CD4-positive, alpha-beta T cell (primary cell): ENCODE data around the gene POLRMT. TPM values are rescaled to one million over a fixed set of nuclear protein-coding genes. Genes with fewer than 3 reads are reported as not detected.
A peak's percentile ranks its signal among the peaks of the same experiment; 100 is the strongest.

ENCODE experiments used
- ATAC-seq: fragments of 200-7000 bp; cut with Tn5 transposase; one replicate; pipeline ENCODE4 v1.10.0; 2022; ENCODE audit warnings: mild to moderate bottlenecking; ENCODE audit not compliant: poor library complexity
- CTCF ChIA-PET: fragments of 350-600 bp; sonication (Branson Sonifier 250); formaldehyde crosslinking; loops from one replicate; lab custom pipeline; 2021; ENCODE audit warnings: antibody characterized with exemption, inconsistent platforms; lab: Charles Lee
- POLR2A ChIA-PET: fragments of 350-600 bp; sonication (Branson Sonifier 250); formaldehyde crosslinking; loops from one replicate; lab custom pipeline; 2021; ENCODE audit warnings: antibody characterized with exemption, inconsistent platforms; lab: Charles Lee
- DNase-seq, 14 experiments: peaks; one replicate each; pipeline ENCODE4 v3.0.0-alpha.2; 2013 to 2020; ENCODE audit warnings: mixed read lengths in 2 of 14
- H3K27ac ChIP-seq, 2 donors: one replicate each; pipeline versions ENCODE4 v1.5.1 to v1.7.0; 2013; ENCODE audit warnings: low read length in 2 of 2, low read depth in 1 of 2, mild to moderate bottlenecking in 1 of 2
- H3K27me3 ChIP-seq, 2 experiments: 1 replicate in 1 of 2; 2 replicates in 1 of 2; pipeline versions ENCODE4 v1.6.1 to v1.7.0; 2013; ENCODE audit warnings: low read length in 2 of 2, control low read depth in 1 of 2, mild to moderate bottlenecking in 1 of 2, moderate library complexity in 1 of 2; ENCODE audit not compliant: insufficient read depth in 2 of 2, control insufficient read depth in 1 of 2
- H3K36me3 ChIP-seq: one replicate; pipeline ENCODE4 v1.6.1; 2013; ENCODE audit warnings: low read length, control low read depth; ENCODE audit not compliant: insufficient read depth
- H3K4me1 ChIP-seq: one replicate; pipeline ENCODE4 v1.6.1; 2013; ENCODE audit warnings: low read length, control low read depth; ENCODE audit not compliant: insufficient read depth
- H3K4me3 ChIP-seq: one replicate; pipeline ENCODE4 v1.5.1; 2013; ENCODE audit warnings: mild to moderate bottlenecking, low read length, moderate library complexity
- H3K9me3 ChIP-seq, 2 experiments: 1 replicate in 1 of 2; 2 replicates in 1 of 2; pipeline versions ENCODE4 v1.6.1 to v1.7.0; 2013; ENCODE audit warnings: low read length in 2 of 2, mild to moderate bottlenecking in 2 of 2, control low read depth in 1 of 2, moderate library complexity in 1 of 2; ENCODE audit not compliant: control insufficient read depth in 1 of 2, insufficient read depth in 1 of 2
- H3K27ac Mint-ChIP-seq: one replicate; pipeline ENCODE4 v1.8.0; 2020; ENCODE audit warnings: mixed read lengths
- H3K27me3 Mint-ChIP-seq: one replicate; pipeline ENCODE4 v1.8.0; 2021; ENCODE audit warnings: mixed read lengths
- H3K36me3 Mint-ChIP-seq: one replicate; pipeline ENCODE4 v1.8.0; 2021; ENCODE audit warnings: low read depth, mixed read lengths
- H3K4me1 Mint-ChIP-seq: one replicate; pipeline ENCODE4 v1.8.0; 2021; ENCODE audit warnings: low read depth, mixed read lengths
- H3K4me3 Mint-ChIP-seq: one replicate; pipeline ENCODE4 v1.8.0; 2020; ENCODE audit warnings: mild to moderate bottlenecking, mixed read lengths
- H3K9me3 Mint-ChIP-seq: one replicate; pipeline ENCODE4 v1.8.0; 2020; ENCODE audit warnings: mixed read lengths
- CTCF ChIP-seq: fragments of 200-600 bp; IDR thresholded peaks from one replicate; pipeline ENCODE4 v1.8.0; 2022; ENCODE audit warnings: antibody characterized with exemption, mild to moderate bottlenecking
- intact Hi-C, 2 experiments: fragments of 100-400 bp; cut with DNase I in 1 of 2; cut with micrococcal nuclease in 1 of 2; formaldehyde crosslinking; loops; one replicate each; pipeline versions ENCODE4 v1.15.1 to v1.9.0; 2023 to 2025; cut with DNase I, micrococcal nuclease
- total RNA-seq, 174 experiments: library from RNA in 2 of 174; stranded (reverse) in 2 of 174; gene quantifications; one replicate each; pipeline ENCODE4 v1.2.3 and lab custom pipeline; 2021 to 2026

The POLRMT gene
- total RNA-seq, 2 experiments from 2014 or later = 54.4 to 56.2 TPM

DNA sequence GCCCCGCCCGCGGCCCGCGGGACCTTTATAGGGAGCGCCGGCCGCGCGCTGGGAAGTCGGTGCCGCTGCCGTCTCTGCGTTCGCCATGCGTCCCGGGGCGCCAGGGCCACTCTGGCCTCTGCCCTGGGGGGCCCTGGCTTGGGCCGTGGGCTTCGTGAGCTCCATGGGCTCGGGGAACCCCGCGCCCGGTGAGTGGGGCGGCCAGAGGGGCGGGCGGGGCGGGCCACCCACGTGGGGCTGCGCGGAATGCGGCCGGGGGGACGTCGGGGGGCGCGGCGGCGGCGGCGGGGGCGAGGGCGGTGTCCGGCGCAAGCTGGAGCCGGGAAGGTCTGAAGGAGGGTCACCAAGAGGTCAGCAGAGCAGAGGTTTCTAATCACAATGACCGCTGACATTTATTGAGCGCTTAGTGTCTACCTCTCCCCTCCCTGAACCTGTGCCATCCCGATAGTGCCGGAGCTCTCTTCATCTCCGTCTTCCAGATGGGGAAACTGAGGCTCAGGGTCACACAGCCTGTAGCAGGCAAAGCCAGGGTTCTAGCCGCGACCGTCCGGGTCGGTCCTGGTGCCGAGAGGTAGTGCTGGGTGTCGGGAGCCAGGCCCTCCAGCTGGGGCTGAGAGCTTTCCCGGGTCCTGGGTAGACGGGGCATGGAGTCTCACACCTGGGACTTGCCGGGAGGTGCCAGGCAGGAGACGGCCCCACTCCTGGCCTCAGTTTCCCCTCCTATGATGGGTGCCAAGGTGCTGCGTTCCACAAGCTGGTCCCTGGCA, 43.2 kb upstream of the POLRMT start, which contains the start of gene FSTL3:
Gene FSTL3 (plus strand): TSS at position 54 of the 767 bp plus-strand sequence. CDS start 32 bp downstream, at position 86.
- DNase-seq (no peak), ATAC-seq (no peak)
- Mint-ChIP-seq H3K4me1 (peaks cover 5% of the 10 kb centered on the region), H3K36me3 (no peaks in the 10 kb centered on the region), H3K27me3 (peaks cover 20% of the 10 kb centered on the region), H3K4me3 (peak within 1 kb of the TSS; percentile 63), H3K27ac (no peak within 1 kb of the TSS), H3K9me3 (no peaks in the 10 kb centered on the region)
- Histone ChIP-seq H3K36me3 (no peaks in the 10 kb centered on the region), H3K27me3 (peaks cover 27 to 32% of the 10 kb centered on the region in 2 experiments), H3K4me3 (no peak within 1 kb of the TSS), H3K4me1 (peaks cover 37% of the 10 kb centered on the region), H3K27ac (no peak within 1 kb of the TSS), H3K9me3 (peaks cover 0 to 21% of the 10 kb centered on the region in 2 experiments)
- no peak for TF ChIP-seq CTCF
- intact Hi-C loops = no loop called here
- ChIA-PET POLR2A (no interaction called here), CTCF (interaction anchor here (1.3 kb wide), 1 partner anchor 92 kb away, joined by 3 read pairs; no protein-coding TSS in a partner anchor)

DNA sequence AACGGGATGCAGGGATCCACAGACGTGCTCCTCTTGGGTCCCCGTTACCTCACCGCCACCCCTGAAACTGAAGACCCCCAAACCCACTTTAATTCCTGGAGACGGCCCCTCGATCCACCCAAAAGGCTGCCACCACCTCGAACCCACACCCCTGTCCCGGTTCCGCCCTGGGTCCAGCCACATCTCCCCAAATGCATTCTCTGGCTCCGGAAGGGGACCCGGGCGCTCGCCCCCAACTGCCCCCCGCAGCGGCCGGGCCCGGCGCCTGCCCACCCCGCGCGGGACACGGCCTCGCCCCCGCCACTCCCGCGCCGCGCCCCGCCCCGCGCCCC, 42.6 kb upstream of the POLRMT start:
- no peak overlapping the region for H3K4me3 Mint-ChIP-seq
- H3K4me1 Mint-ChIP-seq = peaks cover 5% of the 10 kb centered on the region
- Histone ChIP-seq H3K9me3 (peaks cover 0 to 17% of the 10 kb centered on the region in 2 experiments), H3K36me3 (no peaks in the 10 kb centered on the region), H3K4me3 (no peak overlapping the region), H3K4me1 (peaks cover 32% of the 10 kb centered on the region), H3K27ac (no peak overlapping the region), H3K27me3 (peaks cover 27 to 32% of the 10 kb centered on the region in 2 experiments)
- peaks cover 20% of the 10 kb centered on the region for H3K27me3 Mint-ChIP-seq
- no peak for ATAC-seq
- DNase-seq = no peak
- CTCF ChIA-PET = no interaction called here
- H3K36me3 Mint-ChIP-seq = no peaks in the 10 kb centered on the region
- intact Hi-C loops = no loop called here
- POLR2A ChIA-PET = no interaction called here
- H3K27ac Mint-ChIP-seq = no peak overlapping the region
- no peaks in the 10 kb centered on the region for H3K9me3 Mint-ChIP-seq
- no peak for TF ChIP-seq CTCF

DNA sequence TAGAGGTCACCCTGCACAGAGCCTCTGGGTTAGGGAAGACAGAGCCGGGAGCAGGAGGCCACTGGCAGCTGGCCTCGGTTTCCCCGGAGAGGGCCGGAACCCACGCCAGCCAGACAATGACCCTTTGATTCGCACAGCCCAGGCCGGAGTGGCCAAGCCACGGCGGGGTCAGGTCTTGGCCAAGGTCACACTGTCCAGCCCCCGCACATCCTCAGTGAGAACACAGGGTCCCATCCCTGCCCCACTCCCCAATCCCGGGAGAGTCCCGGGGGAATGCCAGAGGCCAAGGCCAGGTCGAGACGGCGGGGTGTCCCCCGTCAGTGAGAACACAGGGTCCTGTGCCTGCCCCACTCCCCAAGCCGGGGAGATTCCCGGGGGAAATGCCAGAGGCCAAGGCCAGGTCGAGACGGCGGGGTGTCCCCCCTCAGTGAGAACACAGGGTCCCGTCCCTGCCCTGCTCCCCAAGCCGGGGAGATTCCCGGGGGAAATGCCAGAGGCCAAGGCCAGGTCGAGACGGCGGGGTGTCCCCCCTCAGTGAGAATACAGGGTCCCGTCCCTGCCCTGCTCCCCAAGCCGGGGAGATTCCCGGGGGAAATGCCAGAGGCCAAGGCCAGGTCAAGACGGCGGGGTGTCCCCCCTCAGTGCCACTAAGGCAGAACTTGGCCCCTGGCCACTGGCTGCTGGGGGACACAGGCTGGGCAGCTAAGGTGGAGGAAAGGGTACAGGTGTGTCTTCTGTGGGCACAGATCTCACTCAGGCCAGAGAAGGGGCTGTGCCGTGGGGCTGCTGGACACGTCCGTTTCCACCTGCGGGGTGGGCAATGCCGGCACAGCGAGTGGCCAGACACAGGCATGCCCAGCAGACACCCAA, 41.2 kb upstream of the POLRMT start:
- H3K27ac Mint-ChIP-seq = no peak overlapping the region
- H3K4me3 ChIP-seq = no peak overlapping the region
- peaks cover 20% of the 10 kb centered on the region for H3K27me3 Mint-ChIP-seq
- intact Hi-C loops = no loop called here
- no peaks in the 10 kb centered on the region for H3K9me3 Mint-ChIP-seq
- H3K27ac ChIP-seq = no peak overlapping the region
- DNase-seq = no peak
- no peaks in the 10 kb centered on the region for H3K36me3 Mint-ChIP-seq
- H3K4me1 Mint-ChIP-seq = peaks cover 5% of the 10 kb centered on the region
- no peak overlapping the region for H3K4me3 Mint-ChIP-seq
- peaks cover 26% of the 10 kb centered on the region for H3K4me1 ChIP-seq
- ChIA-PET CTCF (no interaction called here), POLR2A (no interaction called here)
- peaks cover 0 to 17% of the 10 kb centered on the region in 2 experiments for H3K9me3 ChIP-seq
- ATAC-seq = no peak
- no peaks in the 10 kb centered on the region for H3K36me3 ChIP-seq
- no peak for TF ChIP-seq CTCF
- H3K27me3 ChIP-seq = peaks cover 27 to 35% of the 10 kb centered on the region in 2 experiments
